ENCODE results near the gene GULP1. TPM values are rescaled to one million over a fixed set of nuclear protein-coding genes. Genes with fewer than 3 reads are reported as not detected.

The GULP1 gene
- total and polyA plus RNA-seq, 2 experiments from 2014 or later = 94.6 to 181 TPM

DNA sequence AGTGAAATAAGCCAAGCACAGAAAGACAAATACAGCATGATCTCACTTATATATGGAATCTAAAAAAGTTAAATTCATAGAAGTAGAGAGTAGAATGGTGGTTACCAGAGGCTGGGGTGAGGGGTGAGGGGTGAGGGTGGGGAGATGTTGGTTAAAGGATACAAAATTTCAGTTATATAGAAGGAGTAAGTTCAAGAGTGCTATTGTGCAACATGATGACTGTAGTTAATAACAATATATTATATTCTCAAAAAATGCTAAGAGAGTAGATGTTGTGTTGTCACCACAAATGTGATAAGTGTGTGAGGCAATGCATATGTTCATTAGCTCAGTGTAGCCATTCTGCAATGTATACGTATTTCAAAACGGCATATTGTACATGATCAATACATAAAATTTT lies 26.4 kb upstream of the GULP1 start:
- H3K4me2 ChIP-seq = no peak overlapping the region
- Mint-ChIP-seq H3K27me3 (ENCODE audit: insufficient read depth, low read depth, poor library complexity) (no peaks in the 10 kb centered on the region), H3K4me3 (no peak overlapping the region), H3K9me3 (peaks cover 6% of the 10 kb centered on the region; the same call in 1 of the 3 replicates), H3K27ac (no peak overlapping the region), H3K36me3 (ENCODE audit: low read depth) (peaks cover 15% of the 10 kb centered on the region), H3K4me1 (no peaks in the 10 kb centered on the region)
- no peaks in the 10 kb centered on the region; the same call in 1 of the 2 replicates for H3K4me1 ChIP-seq (ENCODE audit: insufficient read depth)
- no peak overlapping the region for H2AFZ ChIP-seq
- H3K9me2 ChIP-seq (ENCODE audit: insufficient read depth) = no peaks in the 10 kb centered on the region
- ATAC-seq (no peak), DNase-seq (ENCODE audit: low spot score) (no peak)
- TF ChIP-seq EZH2phosphoT487 (IDR thresholded peaks at IDR 0.05; ENCODE audit: unreplicated experiment) (no peak), ZNF114 (CRISPR knock-in tag; IDR thresholded peaks at IDR 0.05) (no peak), CREB1 (CRISPR knock-in tag; IDR thresholded peaks at IDR 0.05; ENCODE audit: low read depth) (no peak)
- TF ChIP-seq, protein P1, sequence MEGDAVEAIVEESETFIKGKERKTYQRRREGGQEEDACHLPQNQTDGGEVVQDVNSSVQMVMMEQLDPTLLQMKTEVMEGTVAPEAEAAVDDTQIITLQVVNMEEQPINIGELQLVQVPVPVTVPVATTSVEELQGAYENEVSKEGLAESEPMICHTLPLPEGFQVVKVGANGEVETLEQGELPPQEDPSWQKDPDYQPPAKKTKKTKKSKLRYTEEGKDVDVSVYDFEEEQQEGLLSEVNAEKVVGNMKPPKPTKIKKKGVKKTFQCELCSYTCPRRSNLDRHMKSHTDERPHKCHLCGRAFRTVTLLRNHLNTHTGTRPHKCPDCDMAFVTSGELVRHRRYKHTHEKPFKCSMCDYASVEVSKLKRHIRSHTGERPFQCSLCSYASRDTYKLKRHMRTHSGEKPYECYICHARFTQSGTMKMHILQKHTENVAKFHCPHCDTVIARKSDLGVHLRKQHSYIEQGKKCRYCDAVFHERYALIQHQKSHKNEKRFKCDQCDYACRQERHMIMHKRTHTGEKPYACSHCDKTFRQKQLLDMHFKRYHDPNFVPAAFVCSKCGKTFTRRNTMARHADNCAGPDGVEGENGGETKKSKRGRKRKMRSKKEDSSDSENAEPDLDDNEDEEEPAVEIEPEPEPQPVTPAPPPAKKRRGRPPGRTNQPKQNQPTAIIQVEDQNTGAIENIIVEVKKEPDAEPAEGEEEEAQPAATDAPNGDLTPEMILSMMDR (conservative IDR thresholded peaks at IDR 0.05; ENCODE audit: low read depth in 2 of 2) = no peak
- TF ChIP-seq, protein P2, sequence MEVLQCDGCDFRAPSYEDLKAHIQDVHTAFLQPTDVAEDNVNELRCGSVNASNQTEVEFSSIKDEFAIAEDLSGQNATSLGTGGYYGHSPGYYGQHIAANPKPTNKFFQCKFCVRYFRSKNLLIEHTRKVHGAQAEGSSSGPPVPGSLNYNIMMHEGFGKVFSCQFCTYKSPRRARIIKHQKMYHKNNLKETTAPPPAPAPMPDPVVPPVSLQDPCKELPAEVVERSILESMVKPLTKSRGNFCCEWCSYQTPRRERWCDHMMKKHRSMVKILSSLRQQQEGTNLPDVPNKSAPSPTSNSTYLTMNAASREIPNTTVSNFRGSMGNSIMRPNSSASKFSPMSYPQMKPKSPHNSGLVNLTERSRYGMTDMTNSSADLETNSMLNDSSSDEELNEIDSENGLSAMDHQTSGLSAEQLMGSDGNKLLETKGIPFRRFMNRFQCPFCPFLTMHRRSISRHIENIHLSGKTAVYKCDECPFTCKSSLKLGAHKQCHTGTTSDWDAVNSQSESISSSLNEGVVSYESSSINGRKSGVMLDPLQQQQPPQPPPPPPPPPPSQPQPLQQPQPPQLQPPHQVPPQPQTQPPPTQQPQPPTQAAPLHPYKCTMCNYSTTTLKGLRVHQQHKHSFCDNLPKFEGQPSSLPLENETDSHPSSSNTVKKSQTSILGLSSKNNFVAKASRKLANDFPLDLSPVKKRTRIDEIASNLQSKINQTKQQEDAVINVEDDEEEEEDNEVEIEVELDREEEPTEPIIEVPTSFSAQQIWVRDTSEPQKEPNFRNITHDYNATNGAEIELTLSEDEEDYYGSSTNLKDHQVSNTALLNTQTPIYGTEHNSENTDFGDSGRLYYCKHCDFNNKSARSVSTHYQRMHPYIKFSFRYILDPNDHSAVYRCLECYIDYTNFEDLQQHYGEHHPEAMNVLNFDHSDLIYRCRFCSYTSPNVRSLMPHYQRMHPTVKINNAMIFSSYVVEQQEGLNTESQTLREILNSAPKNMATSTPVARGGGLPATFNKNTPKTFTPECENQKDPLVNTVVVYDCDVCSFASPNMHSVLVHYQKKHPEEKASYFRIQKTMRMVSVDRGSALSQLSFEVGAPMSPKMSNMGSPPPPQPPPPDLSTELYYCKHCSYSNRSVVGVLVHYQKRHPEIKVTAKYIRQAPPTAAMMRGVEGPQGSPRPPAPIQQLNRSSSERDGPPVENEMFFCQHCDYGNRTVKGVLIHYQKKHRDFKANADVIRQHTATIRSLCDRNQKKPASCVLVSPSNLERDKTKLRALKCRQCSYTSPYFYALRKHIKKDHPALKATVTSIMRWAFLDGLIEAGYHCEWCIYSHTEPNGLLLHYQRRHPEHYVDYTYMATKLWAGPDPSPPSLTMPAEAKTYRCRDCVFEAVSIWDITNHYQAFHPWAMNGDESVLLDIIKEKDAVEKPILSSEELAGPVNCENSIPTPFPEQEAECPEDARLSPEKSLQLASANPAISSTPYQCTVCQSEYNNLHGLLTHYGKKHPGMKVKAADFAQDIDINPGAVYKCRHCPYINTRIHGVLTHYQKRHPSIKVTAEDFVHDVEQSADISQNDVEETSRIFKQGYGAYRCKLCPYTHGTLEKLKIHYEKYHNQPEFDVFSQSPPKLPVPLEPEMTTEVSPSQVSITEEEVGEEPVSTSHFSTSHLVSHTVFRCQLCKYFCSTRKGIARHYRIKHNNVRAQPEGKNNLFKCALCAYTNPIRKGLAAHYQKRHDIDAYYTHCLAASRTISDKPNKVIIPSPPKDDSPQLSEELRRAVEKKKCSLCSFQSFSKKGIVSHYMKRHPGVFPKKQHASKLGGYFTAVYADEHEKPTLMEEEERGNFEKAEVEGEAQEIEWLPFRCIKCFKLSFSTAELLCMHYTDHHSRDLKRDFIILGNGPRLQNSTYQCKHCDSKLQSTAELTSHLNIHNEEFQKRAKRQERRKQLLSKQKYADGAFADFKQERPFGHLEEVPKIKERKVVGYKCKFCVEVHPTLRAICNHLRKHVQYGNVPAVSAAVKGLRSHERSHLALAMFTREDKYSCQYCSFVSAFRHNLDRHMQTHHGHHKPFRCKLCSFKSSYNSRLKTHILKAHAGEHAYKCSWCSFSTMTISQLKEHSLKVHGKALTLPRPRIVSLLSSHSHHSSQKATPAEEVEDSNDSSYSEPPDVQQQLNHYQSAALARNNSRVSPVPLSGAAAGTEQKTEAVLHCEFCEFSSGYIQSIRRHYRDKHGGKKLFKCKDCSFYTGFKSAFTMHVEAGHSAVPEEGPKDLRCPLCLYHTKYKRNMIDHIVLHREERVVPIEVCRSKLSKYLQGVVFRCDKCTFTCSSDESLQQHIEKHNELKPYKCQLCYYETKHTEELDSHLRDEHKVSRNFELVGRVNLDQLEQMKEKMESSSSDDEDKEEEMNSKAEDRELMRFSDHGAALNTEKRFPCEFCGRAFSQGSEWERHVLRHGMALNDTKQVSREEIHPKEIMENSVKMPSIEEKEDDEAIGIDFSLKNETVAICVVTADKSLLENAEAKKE (CRISPR knock-in tag; IDR thresholded peaks at IDR 0.05) = no peak
- TF ChIP-seq, protein P3, sequence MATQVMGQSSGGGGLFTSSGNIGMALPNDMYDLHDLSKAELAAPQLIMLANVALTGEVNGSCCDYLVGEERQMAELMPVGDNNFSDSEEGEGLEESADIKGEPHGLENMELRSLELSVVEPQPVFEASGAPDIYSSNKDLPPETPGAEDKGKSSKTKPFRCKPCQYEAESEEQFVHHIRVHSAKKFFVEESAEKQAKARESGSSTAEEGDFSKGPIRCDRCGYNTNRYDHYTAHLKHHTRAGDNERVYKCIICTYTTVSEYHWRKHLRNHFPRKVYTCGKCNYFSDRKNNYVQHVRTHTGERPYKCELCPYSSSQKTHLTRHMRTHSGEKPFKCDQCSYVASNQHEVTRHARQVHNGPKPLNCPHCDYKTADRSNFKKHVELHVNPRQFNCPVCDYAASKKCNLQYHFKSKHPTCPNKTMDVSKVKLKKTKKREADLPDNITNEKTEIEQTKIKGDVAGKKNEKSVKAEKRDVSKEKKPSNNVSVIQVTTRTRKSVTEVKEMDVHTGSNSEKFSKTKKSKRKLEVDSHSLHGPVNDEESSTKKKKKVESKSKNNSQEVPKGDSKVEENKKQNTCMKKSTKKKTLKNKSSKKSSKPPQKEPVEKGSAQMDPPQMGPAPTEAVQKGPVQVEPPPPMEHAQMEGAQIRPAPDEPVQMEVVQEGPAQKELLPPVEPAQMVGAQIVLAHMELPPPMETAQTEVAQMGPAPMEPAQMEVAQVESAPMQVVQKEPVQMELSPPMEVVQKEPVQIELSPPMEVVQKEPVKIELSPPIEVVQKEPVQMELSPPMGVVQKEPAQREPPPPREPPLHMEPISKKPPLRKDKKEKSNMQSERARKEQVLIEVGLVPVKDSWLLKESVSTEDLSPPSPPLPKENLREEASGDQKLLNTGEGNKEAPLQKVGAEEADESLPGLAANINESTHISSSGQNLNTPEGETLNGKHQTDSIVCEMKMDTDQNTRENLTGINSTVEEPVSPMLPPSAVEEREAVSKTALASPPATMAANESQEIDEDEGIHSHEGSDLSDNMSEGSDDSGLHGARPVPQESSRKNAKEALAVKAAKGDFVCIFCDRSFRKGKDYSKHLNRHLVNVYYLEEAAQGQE (IDR thresholded peaks at IDR 0.05; ENCODE audit: unreplicated experiment) = no peak
- TF ChIP-seq, protein P4, sequence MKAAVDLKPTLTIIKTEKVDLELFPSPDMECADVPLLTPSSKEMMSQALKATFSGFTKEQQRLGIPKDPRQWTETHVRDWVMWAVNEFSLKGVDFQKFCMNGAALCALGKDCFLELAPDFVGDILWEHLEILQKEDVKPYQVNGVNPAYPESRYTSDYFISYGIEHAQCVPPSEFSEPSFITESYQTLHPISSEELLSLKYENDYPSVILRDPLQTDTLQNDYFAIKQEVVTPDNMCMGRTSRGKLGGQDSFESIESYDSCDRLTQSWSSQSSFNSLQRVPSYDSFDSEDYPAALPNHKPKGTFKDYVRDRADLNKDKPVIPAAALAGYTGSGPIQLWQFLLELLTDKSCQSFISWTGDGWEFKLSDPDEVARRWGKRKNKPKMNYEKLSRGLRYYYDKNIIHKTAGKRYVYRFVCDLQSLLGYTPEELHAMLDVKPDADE (IDR thresholded peaks at IDR 0.05) = no peak
- no peaks in the 10 kb centered on the region; the same call in 1 of the 2 replicates for H3F3A ChIP-seq (replicated peaks; ENCODE audit: low read depth)
- no peaks in the 10 kb centered on the region for H3K27me3 ChIP-seq (ENCODE audit: insufficient read depth)
- H3K4me3 ChIP-seq = no peak overlapping the region
- H3K27ac ChIP-seq (ENCODE audit: low read depth) = no peak overlapping the region
- H3K36me3 ChIP-seq (ENCODE audit: insufficient read depth) = no peaks in the 10 kb centered on the region
- H4K20me1 ChIP-seq (replicated peaks; ENCODE audit: insufficient read depth) = no peaks in the 10 kb centered on the region
- H3K79me2 ChIP-seq (replicated peaks; ENCODE audit: insufficient read depth) = no peaks in the 10 kb centered on the region

Data from GM23338 (cell line).